Neural cell (in vitro differentiated cells): ENCODE results near the gene GNPTAB. TPM values are rescaled to one million over a fixed set of nuclear protein-coding genes. Genes with fewer than 3 reads are reported as not detected.

Experiments
- H2AFZ ChIP-seq: fragments of 200-600, 300-800 bp; sonication (generic), shearing (Covaris generic); 2 replicates; pipeline ENCODE4 v1.6.0; 2014; ENCODE audit warnings: low read depth, mild to moderate bottlenecking, antibody characterized with exemption, low read length, moderate library complexity
- H3F3A ChIP-seq: fragments of 200-600 bp; shearing (Covaris generic); 2 replicates; pipeline ENCODE4 v1.6.1; 2016; ENCODE audit warnings: mild to moderate bottlenecking, moderate library complexity, mixed read lengths, antibody characterized with exemption, low read length; ENCODE audit not compliant: insufficient read depth, poor library complexity, severe bottlenecking
- H3K27ac ChIP-seq: fragments of 200-600, 300-800 bp; sonication (generic), shearing (Covaris generic); 2 replicates; pipeline ENCODE4 v1.5.1; 2014; ENCODE audit warnings: mild to moderate bottlenecking, low read length, moderate library complexity
- H3K27me3 ChIP-seq: fragments of 300-800, 200-600 bp; sonication (generic), shearing (Covaris generic); 2 replicates; pipeline ENCODE4 v1.6.0; 2014; ENCODE audit warnings: mild to moderate bottlenecking, low read depth, low read length, moderate library complexity; ENCODE audit not compliant: insufficient read depth
- H3K36me3 ChIP-seq: fragments of 300-800, 200-600 bp; sonication (generic), shearing (Covaris generic); 2 replicates; pipeline ENCODE4 v1.5.1; 2014; ENCODE audit warnings: mild to moderate bottlenecking, antibody characterized with exemption, low read length, moderate library complexity; ENCODE audit not compliant: insufficient read depth
- H3K4me2 ChIP-seq: fragments of 300-800, 200-600 bp; sonication (generic), shearing (Covaris generic); 2 replicates; pipeline ENCODE4 v1.6.0; 2014; ENCODE audit warnings: mild to moderate bottlenecking, low read length
- H3K4me3 ChIP-seq: fragments of 300-800, 200-600 bp; sonication (generic), shearing (Covaris generic); 2 replicates; pipeline ENCODE4 v1.5.1; 2014; ENCODE audit warnings: mild to moderate bottlenecking, low read length, moderate library complexity
- H3K79me2 ChIP-seq: fragments of 200-600 bp; shearing (Covaris generic); replicated peaks from 2 replicates; pipeline ENCODE4 v1.6.0; 2014; ENCODE audit warnings: mild to moderate bottlenecking, low read length, moderate library complexity; ENCODE audit not compliant: insufficient read depth
- H3K9ac ChIP-seq: fragments of 300-800, 200-600 bp; sonication (generic), shearing (Covaris generic); 2 replicates; pipeline ENCODE4 v1.6.1; 2016; ENCODE audit warnings: mild to moderate bottlenecking, low read length, mixed read lengths
- H3K9me2 ChIP-seq: fragments of 200-600 bp; shearing (Covaris generic); 2 replicates; pipeline ENCODE4 v1.6.1; 2016; ENCODE audit warnings: mild to moderate bottlenecking, low read length, mixed read lengths; ENCODE audit not compliant: insufficient read depth
- H3K9me3 ChIP-seq: fragments of 200-600, 300-800 bp; sonication (generic), shearing (Covaris generic); 2 replicates; pipeline ENCODE4 v1.6.1; 2016; ENCODE audit warnings: mild to moderate bottlenecking, mixed run types, low read length, moderate library complexity, mixed read lengths
- H4K20me1 ChIP-seq: fragments of 200-600 bp; shearing (Covaris generic); 2 replicates; pipeline ENCODE4 v1.6.1; 2016; ENCODE audit warnings: mild to moderate bottlenecking, mixed run types; ENCODE audit not compliant: insufficient read depth
- CTCF ChIP-seq: fragments of 450-650 bp; IDR thresholded peaks from 2 replicates; pipeline ENCODE4 v1.5.1; 2014; ENCODE audit warnings: antibody characterized with exemption, mild to moderate bottlenecking, moderate library complexity; ENCODE audit not compliant: poor library complexity, severe bottlenecking
- EP300 ChIP-seq: fragments of 450-650 bp; conservative IDR thresholded peaks from 2 replicates; pipeline ENCODE4 v1.6.1; 2014; ENCODE audit warnings: antibody characterized with exemption, mild to moderate bottlenecking, moderate library complexity; ENCODE audit not compliant: poor library complexity, severe bottlenecking
- EZH2 ChIP-seq: fragments of 200-600, 300-800 bp; shearing (Covaris generic), sonication (generic); IDR thresholded peaks from 2 replicates; pipeline ENCODE4 v1.6.1; 2014; ENCODE audit warnings: antibody characterized with exemption, low read length, borderline replicate concordance, mild to moderate bottlenecking; ENCODE audit not compliant: insufficient read depth, poor library complexity, severe bottlenecking
- MXI1 ChIP-seq: fragments of 450-650 bp; conservative IDR thresholded peaks from 2 replicates; pipeline ENCODE4 v1.6.1; 2014; ENCODE audit warnings: antibody characterized with exemption, mild to moderate bottlenecking; ENCODE audit not compliant: poor library complexity, severe bottlenecking
- POLR2AphosphoS5 ChIP-seq: IDR thresholded peaks from 2 replicates; pipeline ENCODE4 v1.6.1; 2012
- RAD21 ChIP-seq: fragments of 450-650 bp; conservative IDR thresholded peaks from 2 replicates; pipeline ENCODE4 v1.6.1; 2014; ENCODE audit warnings: antibody characterized with exemption, mild to moderate bottlenecking, moderate library complexity
- REST ChIP-seq: IDR thresholded peaks from 2 replicates; pipeline ENCODE4 v1.6.1; 2012; ENCODE audit warnings: borderline replicate concordance
- SMC3 ChIP-seq: fragments of 450-650 bp; conservative IDR thresholded peaks from 2 replicates; pipeline ENCODE4 v1.6.1; 2014; ENCODE audit warnings: antibody characterized with exemption, mild to moderate bottlenecking, moderate library complexity; ENCODE audit not compliant: poor library complexity
- TAF1 ChIP-seq: IDR thresholded peaks from 2 replicates; pipeline ENCODE4 v1.6.1; 2012; ENCODE audit warnings: low read depth
- polyA plus RNA-seq: library from polyadenylated mRNA; depleted of rRNA; stranded (reverse); fragments of >200 nt; gene quantifications from 2 replicates; pipeline ENCODE4 v1.2.3, GENCODE V29; 2014
- small RNA-seq, 3 experiments: library from RNA; depleted of rRNA; stranded (forward); fragments of <200 nt; gene quantifications; one replicate each; pipeline ENCODE3, GENCODE V24; 2012

GNPTAB gene
- polyA plus RNA-seq, 1 donor from 2014 or later, result 80.0 TPM

- no peaks in the 10 kb centered on the region for H3K9me3 ChIP-seq
- H3K9me2 ChIP-seq, result no peaks in the 10 kb centered on the region
- no peak overlapping the region for H2AFZ ChIP-seq
- no peak overlapping the region for H3K4me3 ChIP-seq
- H4K20me1 ChIP-seq, result no peaks in the 10 kb centered on the region
- no peak overlapping the region for H3K27ac ChIP-seq
- no peak overlapping the region for H3K4me2 ChIP-seq
- no peaks in the 10 kb centered on the region for H3F3A ChIP-seq
- TF ChIP-seq EZH2 (no peak), SMC3 (no peak), TAF1 (no peak), POLR2AphosphoS5 (no peak), CTCF (no peak), RAD21 (no peak), EP300 (no peak), MXI1 (no peak), REST (no peak)
- no peak overlapping the region for H3K9ac ChIP-seq
- no peaks in the 10 kb centered on the region for H3K27me3 ChIP-seq
- no peaks in the 10 kb centered on the region for H3K36me3 ChIP-seq
- H3K79me2 ChIP-seq, result no peaks in the 10 kb centered on the region
These were observed 135.1 kb downstream of the GNPTAB start for GRCh38 chr12:101695706-101696105.

Small RNA genes within 50 kb of the gene (small RNA-seq; reads per million reads assigned to genes)
- gene RNA5SP368 (0 reads per million in 3 experiments), gene RNA5SP369 (0 reads per million in 3 experiments), gene RNU6-101P (0 reads per million in 3 experiments), gene RNU6-1183P (0 reads per million in 3 experiments), gene RNU6-172P (0 reads per million in 3 experiments), gene RNY1P16 (0 reads per million in 3 experiments)

Other genes starting within 250 kb of the GNPTAB start
- 0.20 TPM in 1 of 2 replicates, not detected in the other for gene MYBPC1, start 236.0 kb downstream of the GNPTAB start, polyA plus RNA-seq
- 11.9 and 20.5 TPM in 2 replicates for gene CHPT1, start 133.3 kb downstream of the GNPTAB start, polyA plus RNA-seq
- gene SYCP3, start 91.5 kb downstream of the GNPTAB start, polyA plus RNA-seq, result 2.1 and 3.4 TPM in 2 replicates
- 0.17 TPM in 1 of 2 replicates, not detected in the other for gene DRAM1, start 46.6 kb upstream of the GNPTAB start, polyA plus RNA-seq
- gene WASHC3, start 231.0 kb upstream of the GNPTAB start, polyA plus RNA-seq, result 65.9 and 72.6 TPM in 2 replicates